Uterus (tissue), 2 donors: ENCODE data around the gene CDH4.

Experiments
- CTCF ChIP-seq, 4 experiments: fragments of 200-600 bp in 2 of 4; fragments of 450-650 bp in 2 of 4; sonication (generic) in 2 of 4; IDR thresholded peaks; one replicate each; pipeline ENCODE4 v1.5.1; 2016 to 2019; ENCODE audit warnings: antibody characterized with exemption in 4 of 4, mild to moderate bottlenecking in 2 of 4, moderate library complexity in 1 of 4
- POLR2A ChIP-seq, 2 donors: fragments of 450-650 bp; IDR thresholded peaks; one replicate each; pipeline ENCODE4 v1.6.1; 2016; ENCODE audit warnings: antibody characterized with exemption in 2 of 2, mild to moderate bottlenecking in 1 of 2, moderate library complexity in 1 of 2

GRCh38 chr20:61976263-61976643, 724.2 kb downstream of the CDH4 start:
- TF ChIP-seq CTCF (IDR thresholded peaks at IDR 0.05) (no peak), POLR2A (IDR thresholded peaks at IDR 0.05) (no peak)
